H1 (cell line): Measurements from ENCODE around the gene ZNG1A. TPM values are rescaled to one million over a fixed set of nuclear protein-coding genes. Genes with fewer than 3 reads are reported as not detected.

Source experiments
- CTCF ChIA-PET: fragments of 300-600 bp; sonication (Branson Sonifier 250); formaldehyde crosslinking; loops from one replicate; lab custom pipeline; 2021; ENCODE audit not compliant: partially characterized antibody; lab: Charles Lee
- POLR2A ChIA-PET: fragments of 300-600 bp; sonication (Branson Sonifier 250); formaldehyde crosslinking; loops from one replicate; lab custom pipeline; 2021; ENCODE audit warnings: inconsistent platforms; ENCODE audit not compliant: partially characterized antibody; lab: Charles Lee
- DNase-seq, 2 experiments: peaks; one replicate each; pipeline versions ENCODE4 v3.0.0 to v3.0.0-alpha.2; 2010 to 2022; ENCODE audit warnings: low spot score in 2 of 2, low read depth in 1 of 2, mixed read lengths in 1 of 2
- FAIRE-seq: peaks from 2 replicates; lab custom pipeline; 2011; peaks lifted over from hg19 to GRCh38; lab: Jason Lieb, UNC
- H2AFZ ChIP-seq: 2 replicates; pipeline ENCODE4 v1.8.1; 2012; ENCODE audit warnings: low read length, inconsistent platforms
- H2AK5ac ChIP-seq: 2 replicates; pipeline ENCODE4 v1.6.1; 2013; ENCODE audit warnings: low read depth, low read length
- H2BK120ac ChIP-seq: replicated peaks from 2 replicates; pipeline ENCODE3; 2013; ENCODE audit warnings: low read depth, low read length, inconsistent platforms
- H2BK12ac ChIP-seq: 2 replicates; pipeline ENCODE4 v1.6.1; 2013; ENCODE audit warnings: low read depth, low read length
- H2BK15ac ChIP-seq: 2 replicates; pipeline ENCODE4 v1.6.1; 2013; ENCODE audit warnings: low read length
- H2BK20ac ChIP-seq: 2 replicates; pipeline ENCODE4 v1.6.1; 2013; ENCODE audit warnings: low read length
- H2BK5ac ChIP-seq: 2 replicates; pipeline ENCODE4 v1.6.1; 2013; ENCODE audit warnings: low read depth, low read length
- H3K14ac ChIP-seq: 2 replicates; pipeline ENCODE4 v1.6.1; 2013; ENCODE audit warnings: inconsistent platforms; ENCODE audit not compliant: insufficient read length
- H3K18ac ChIP-seq: 2 replicates; pipeline ENCODE4 v1.6.1; 2013; ENCODE audit warnings: low read length; ENCODE audit errors: extremely low read depth
- H3K23ac ChIP-seq: 2 replicates; pipeline ENCODE4 v1.6.1; 2013; ENCODE audit warnings: inconsistent platforms; ENCODE audit not compliant: insufficient read length
- H3K23me2 ChIP-seq: 2 replicates; pipeline ENCODE4 v1.6.1; 2013; ENCODE audit warnings: low read depth, low read length
- H3K27ac ChIP-seq: 2 replicates; pipeline ENCODE4 v1.6.1; 2011; ENCODE audit warnings: low read depth, low read length, inconsistent platforms
- H3K27me3 ChIP-seq, 4 experiments: replicated peaks in 1 of 4; 1 replicate in 1 of 4; 2 replicates in 3 of 4; pipeline versions ENCODE4 v1.6.1 to v1.8.1; 2011 to 2013; ENCODE audit warnings: low read length in 3 of 4, mild to moderate bottlenecking in 3 of 4, inconsistent platforms in 2 of 4, mixed read lengths in 2 of 4, moderate library complexity in 1 of 4; ENCODE audit not compliant: control insufficient read depth in 3 of 4, insufficient read depth in 3 of 4; ENCODE audit errors: extremely low read depth in 1 of 4
- H3K36me3 ChIP-seq, 4 experiments: 2 replicates each; pipeline versions ENCODE4 v1.6.1 to v1.8.1; 2011 to 2013; ENCODE audit warnings: mild to moderate bottlenecking in 4 of 4, low read length in 3 of 4, moderate library complexity in 2 of 4, control low read depth in 1 of 4, inconsistent platforms in 1 of 4; ENCODE audit not compliant: insufficient read depth in 4 of 4, control insufficient read depth in 2 of 4
- H3K4ac ChIP-seq: replicated peaks from 2 replicates; pipeline ENCODE3; 2013; ENCODE audit warnings: low read length, low read depth, mixed read lengths, inconsistent platforms; ENCODE audit not compliant: insufficient read length
- H3K4me1 ChIP-seq, 4 experiments: replicated peaks in 1 of 4; 1 replicate in 1 of 4; 2 replicates in 3 of 4; pipeline versions ENCODE4 v1.6.1 to v1.8.1; 2011 to 2013; ENCODE audit warnings: low read length in 3 of 4, inconsistent platforms in 2 of 4, mixed read lengths in 1 of 4; ENCODE audit not compliant: insufficient read depth in 4 of 4, control insufficient read depth in 3 of 4
- H3K4me2 ChIP-seq, 2 experiments: 2 replicates each; pipeline versions ENCODE4 v1.6.1 to v1.8.1; 2011 to 2013; ENCODE audit warnings: low read depth in 2 of 2, low read length in 2 of 2, control low read depth in 1 of 2, inconsistent platforms in 1 of 2, mild to moderate bottlenecking in 1 of 2; ENCODE audit not compliant: insufficient read depth in 1 of 2
- H3K4me3 ChIP-seq, 4 experiments: fragments of 200-600, 300-600 bp in 1 of 4; sonication (generic), shearing (Covaris generic), sonication (Bioruptor Twin) in 1 of 4; 2 replicates each; pipeline versions ENCODE4 v1.5.1 to v1.8.1; 2011 to 2016; ENCODE audit warnings: low read length in 4 of 4, low read depth in 3 of 4, control low read depth in 2 of 4, inconsistent platforms in 2 of 4, mild to moderate bottlenecking in 2 of 4, mixed read lengths in 1 of 4, moderate library complexity in 1 of 4; ENCODE audit not compliant: insufficient read depth in 2 of 4; ENCODE audit errors: extremely low read depth in 1 of 4
- H3K56ac ChIP-seq: replicated peaks from 2 replicates; pipeline ENCODE3; 2013; ENCODE audit warnings: low read depth, mild to moderate bottlenecking, mixed read lengths, low read length, inconsistent platforms; ENCODE audit not compliant: insufficient read length
- H3K79me1 ChIP-seq: 2 replicates; pipeline ENCODE4 v1.6.1; 2013; ENCODE audit warnings: low read depth, low read length, control low read depth
- H3K79me2 ChIP-seq, 2 experiments: 2 replicates each; pipeline versions ENCODE4 v1.6.1 to v1.8.1; 2012 to 2013; ENCODE audit warnings: low read length in 2 of 2, mild to moderate bottlenecking in 2 of 2, inconsistent platforms in 1 of 2; ENCODE audit not compliant: insufficient read depth in 2 of 2, control insufficient read depth in 1 of 2
- H3K9ac ChIP-seq, 4 experiments: replicated peaks in 1 of 4; 1 replicate in 1 of 4; 2 replicates in 3 of 4; pipeline versions ENCODE4 v1.6.1 to v1.8.1; 2011 to 2013; ENCODE audit warnings: low read depth in 3 of 4, low read length in 3 of 4, control low read depth in 2 of 4, mild to moderate bottlenecking in 2 of 4, moderate library complexity in 2 of 4, inconsistent platforms in 1 of 4; ENCODE audit errors: extremely low read depth in 1 of 4
- H3K9me3 ChIP-seq, 2 experiments: 2 replicates each; pipeline versions ENCODE4 v1.6.1 to v1.8.1; 2012 to 2013; ENCODE audit warnings: mild to moderate bottlenecking in 2 of 2, moderate library complexity in 2 of 2, control low read depth in 1 of 2, inconsistent platforms in 1 of 2, low read depth in 1 of 2, low read length in 1 of 2, mixed read lengths in 1 of 2; ENCODE audit not compliant: insufficient read depth in 2 of 2
- H4K20me1 ChIP-seq, 2 experiments: replicated peaks in 1 of 2; 2 replicates each; pipeline versions ENCODE3 to v1.8.1; 2011 to 2013; ENCODE audit warnings: inconsistent platforms in 2 of 2, low read length in 2 of 2, mild to moderate bottlenecking in 1 of 2; ENCODE audit not compliant: insufficient read depth in 2 of 2, control insufficient read depth in 1 of 2
- H4K5ac ChIP-seq: 2 replicates; pipeline ENCODE4 v1.6.1; 2013; ENCODE audit warnings: low read length, low read depth, mixed read lengths, inconsistent platforms; ENCODE audit not compliant: insufficient read length
- H4K8ac ChIP-seq: 2 replicates; pipeline ENCODE4 v1.8.0; 2013; ENCODE audit warnings: mild to moderate bottlenecking, moderate library complexity, low read length, inconsistent platforms; ENCODE audit not compliant: insufficient read depth; ENCODE audit errors: extremely low read depth
- H4K91ac ChIP-seq: replicated peaks from 2 replicates; pipeline ENCODE3; 2013; ENCODE audit warnings: low read length, mixed read lengths, inconsistent platforms; ENCODE audit not compliant: insufficient read length
- KDM1A ChIP-seq: fragments of 200-600, 300-600 bp; sonication (generic); IDR thresholded peaks from 2 replicates; pipeline ENCODE4 v1.7.1; 2016; ENCODE audit warnings: mild to moderate bottlenecking, low read length, borderline replicate concordance
- WGBS, 2 experiments: shearing (Covaris generic) in 1 of 2; methylation state at CpG; one replicate each; pipeline versions ENCODE4 v1.1.6 to v1.1.7; 2013 to 2015; ENCODE audit warnings: low lambda C conversion rate in 2 of 2, mixed read lengths in 2 of 2, inconsistent platforms in 1 of 2, low coverage in 1 of 2, missing lambda C conversion rate in 1 of 2; ENCODE audit not compliant: insufficient replicate concordance in 2 of 2, insufficient coverage in 1 of 2, insufficient read length in 1 of 2; ENCODE audit errors: extremely low coverage in 1 of 2, missing lambda C conversion rate in 1 of 2; 5-methylcytosine and 5-hydroxymethylcytosine counted together
- polyA plus RNA-seq, 7 experiments: library from polyadenylated mRNA; depleted of rRNA in 3 of 7; stranded (reverse) in 5 of 7; unstranded in 2 of 7; fragments of >200 nt in 5 of 7; fragments of 200-250 nt in 2 of 7; gene quantifications; 1 replicate in 5 of 7; 2 replicates in 1 of 7; 4 replicates in 1 of 7; pipeline versions ENCODE4 v1.2.1 to v1.2.3, GENCODE V29; 2011 to 2013; ENCODE audit warnings: missing spikeins in 2 of 7, mixed read lengths in 2 of 7
- total RNA-seq: library from RNA; stranded (reverse); fragmentation: NEBNext Ultra II Directional; extraction: Animal tissue kit (Norgen Biotek cat#: 25700); gene quantifications from 2 replicates; pipeline ENCODE4 v1.2.1, GENCODE V29; 2021

ZNG1A gene
- total and polyA plus RNA-seq, 2 of the 8 experiments (the other 6 are each of a cell fraction or from before 2014, with no cell fraction given): 18.2 to 46.5 TPM

- Histone ChIP-seq H3K79me1 (no peaks in the 10 kb centered on the region), H3K4me3 (no peak overlapping the region), H4K20me1 (no peaks in the 10 kb centered on the region), H3K14ac (no peak overlapping the region), H3K4me2 (no peak overlapping the region), H2BK12ac (no peak overlapping the region), H2BK15ac (no peak overlapping the region), H3K79me2 (no peaks in the 10 kb centered on the region), H3K9me3 (no peaks in the 10 kb centered on the region), H3K23me2 (no peaks in the 10 kb centered on the region), H4K91ac (no peak overlapping the region), H2BK20ac (no peak overlapping the region), H2BK120ac (no peak overlapping the region), H3K36me3 (no peaks in the 10 kb centered on the region), H3K4ac (no peak overlapping the region), H3K9ac (no peak overlapping the region), H2BK5ac (no peak overlapping the region), H3K56ac (no peak overlapping the region), H4K8ac (no peak overlapping the region), H4K5ac (no peak overlapping the region), H3K23ac (no peak overlapping the region), H3K27ac (no peak overlapping the region), H3K18ac (no peak overlapping the region), H2AK5ac (no peak overlapping the region), H3K4me1 (no peaks in the 10 kb centered on the region), H2AFZ (no peak overlapping the region), H3K27me3 (no peaks in the 10 kb centered on the region)
- FAIRE-seq: no peak
- 88% methylated on average over 1 of the region's 1 CpG; no CpG with 5 or more reads in 1 of the 2 experiments for WGBS, 2 experiments
- ChIA-PET CTCF (no interaction called here), POLR2A (interaction anchor here (1.2 kb wide), 1 partner anchor 11 kb away, joined by 3 read pairs; no protein-coding TSS in a partner anchor)
- DNase-seq: no peak
- TF ChIP-seq KDM1A: no peak
Observed at GRCh38 chr9:206481-206880, 27.6 kb upstream of the ZNG1A start.
